Progenitor cell of endocrine pancreas (in vitro differentiated cells): ENCODE data around the gene MEX3C. TPM values are rescaled to one million over a fixed set of nuclear protein-coding genes. Genes with fewer than 3 reads are reported as not detected.
A peak's percentile ranks its signal among the peaks of the same experiment; 100 is the strongest.

Experiments
- DNase-seq: peaks from one replicate; pipeline ENCODE4 v3.0.0; 2021; ENCODE audit warnings: low spot score; ENCODE audit not compliant: unreplicated experiment
- H3K27ac Mint-ChIP-seq: 2 replicates; pipeline ENCODE4 v1.8.0; 2021; ENCODE audit warnings: mild to moderate bottlenecking, moderate library complexity, mixed read lengths
- H3K27me3 Mint-ChIP-seq: 2 replicates; pipeline ENCODE4 v1.8.0; 2021; ENCODE audit warnings: mixed read lengths
- H3K36me3 Mint-ChIP-seq: 2 replicates; pipeline ENCODE4 v1.8.0; 2022; ENCODE audit warnings: mixed read lengths; ENCODE audit not compliant: insufficient read depth
- H3K4me1 Mint-ChIP-seq: 2 replicates; pipeline ENCODE4 v1.8.0; 2021; ENCODE audit warnings: low read depth, mixed read lengths
- H3K4me3 Mint-ChIP-seq: 2 replicates; pipeline ENCODE4 v1.8.0; 2021; ENCODE audit warnings: low read depth, mild to moderate bottlenecking, moderate library complexity, mixed read lengths
- H3K9me3 Mint-ChIP-seq: 2 replicates; pipeline ENCODE4 v1.8.0; 2021; ENCODE audit warnings: low read depth, mixed read lengths
- CTCF ChIP-seq: fragments of 200-600 bp; sonication (generic); IDR thresholded peaks from one replicate; pipeline ENCODE4 v1.5.0; 2021; ENCODE audit warnings: antibody characterized with exemption, mild to moderate bottlenecking; ENCODE audit not compliant: unreplicated experiment
- long read RNA-seq: library from polyadenylated mRNA; unstranded; transcript quantifications from one replicate; pipeline ENCODE4 v2.0.0, GENCODE V29; 2020
- total RNA-seq: library from RNA; stranded (reverse); gene quantifications from 2 replicates; pipeline ENCODE4 v1.2.1, GENCODE V29; 2021

The MEX3C gene
- total RNA-seq, result 86.2 and 91.1 TPM in 2 replicates
- long read RNA-seq, partial matches to known transcripts, result 0 of 16 reads
- long read RNA-seq, other reads (novel, unspliced or antisense), result 12 of 16 reads

GRCh38 chr18:51197661-51198424 is at the start of gene MEX3C:
Gene MEX3C, minus strand, starts transcription at chr18:51197681. Its CDS starts 361 bp downstream, at chr18:51197320.
- H3K36me3 Mint-ChIP-seq, result peaks cover 3% of the 10 kb centered on the region
- H3K4me3 Mint-ChIP-seq, result peak within 1 kb of the TSS; percentile 99
- peaks cover 22% of the 10 kb centered on the region for H3K4me1 Mint-ChIP-seq
- peak; percentile 99 for DNase-seq
- peak within 1 kb of the TSS; percentile 99 for H3K27ac Mint-ChIP-seq
- no peaks in the 10 kb centered on the region for H3K9me3 Mint-ChIP-seq
- no peaks in the 10 kb centered on the region for H3K27me3 Mint-ChIP-seq
- TF ChIP-seq CTCF, result peak; percentile 38

GRCh38 chr18:51241226-51241625 is 43.7 kb upstream of the MEX3C start:
- Mint-ChIP-seq H3K9me3 (no peaks in the 10 kb centered on the region), H3K36me3 (no peaks in the 10 kb centered on the region), H3K4me3 (no peak overlapping the region), H3K4me1 (peaks cover 2% of the 10 kb centered on the region), H3K27me3 (no peaks in the 10 kb centered on the region), H3K27ac (no peak overlapping the region)
- no peak for DNase-seq
- no peak for TF ChIP-seq CTCF

GRCh38 chr18:51236225-51236624 is 38.7 kb upstream of the MEX3C start:
- H3K4me1 Mint-ChIP-seq, result peaks cover 2% of the 10 kb centered on the region
- no peaks in the 10 kb centered on the region for H3K36me3 Mint-ChIP-seq
- no peak overlapping the region for H3K4me3 Mint-ChIP-seq
- no peaks in the 10 kb centered on the region for H3K9me3 Mint-ChIP-seq
- H3K27ac Mint-ChIP-seq, result peak overlapping the region; percentile 11
- H3K27me3 Mint-ChIP-seq, result peaks cover 9% of the 10 kb centered on the region
- TF ChIP-seq CTCF, result no peak
- DNase-seq, result no peak

- no peaks in the 10 kb centered on the region for H3K9me3 Mint-ChIP-seq
- H3K4me3 Mint-ChIP-seq, result no peak overlapping the region
- H3K27me3 Mint-ChIP-seq, result peaks cover 9% of the 10 kb centered on the region
- peaks cover 2% of the 10 kb centered on the region for H3K4me1 Mint-ChIP-seq
- H3K36me3 Mint-ChIP-seq, result no peaks in the 10 kb centered on the region
- TF ChIP-seq CTCF, result no peak
- H3K27ac Mint-ChIP-seq, result no peak overlapping the region
- DNase-seq, result no peak
Observed at GRCh38 chr18:51235009-51235789, 37.7 kb upstream of the MEX3C start.

- no peaks in the 10 kb centered on the region for H3K36me3 Mint-ChIP-seq
- DNase-seq, result no peak
- H3K4me1 Mint-ChIP-seq, result peaks cover 2% of the 10 kb centered on the region
- no peak overlapping the region for H3K4me3 Mint-ChIP-seq
- H3K27me3 Mint-ChIP-seq, result peaks cover 9% of the 10 kb centered on the region
- H3K27ac Mint-ChIP-seq, result no peak overlapping the region
- H3K9me3 Mint-ChIP-seq, result peaks cover 5% of the 10 kb centered on the region
- TF ChIP-seq CTCF, result no peak
Observed at GRCh38 chr18:51234117-51235008, 36.9 kb upstream of the MEX3C start.
